ENCODE results near the gene SLC35A3. TPM values are rescaled to one million over a fixed set of nuclear protein-coding genes. Genes with fewer than 3 reads are reported as not detected.

SLC35A3 gene
- total and polyA plus RNA-seq, 9 of the 15 experiments (the other 6 are each of a cell fraction or from before 2014, with no cell fraction given): 3.5 to 21.7 (median 13.2) TPM

DNA sequence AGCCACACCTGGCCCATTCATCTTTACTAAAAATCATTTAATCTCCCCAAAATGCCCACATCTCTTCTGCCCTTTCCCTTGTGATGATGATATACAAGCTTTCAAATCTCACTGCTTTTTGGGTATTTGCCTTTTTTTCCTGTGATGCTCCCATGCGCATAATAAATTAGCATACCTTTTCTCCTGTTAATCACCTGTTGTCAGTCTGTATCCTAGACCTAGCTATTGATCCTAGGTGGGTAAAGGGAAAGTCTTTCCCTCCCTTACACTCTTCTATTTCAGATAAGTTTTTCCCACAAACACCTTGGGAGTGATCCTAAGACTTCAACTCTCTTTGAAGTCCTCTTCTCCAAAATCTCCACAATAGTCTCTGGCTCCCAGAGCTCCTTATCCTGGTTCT lies 12.0 kb upstream of the SLC35A3 start (continued):
- TF ChIP-seq, protein P1, sequence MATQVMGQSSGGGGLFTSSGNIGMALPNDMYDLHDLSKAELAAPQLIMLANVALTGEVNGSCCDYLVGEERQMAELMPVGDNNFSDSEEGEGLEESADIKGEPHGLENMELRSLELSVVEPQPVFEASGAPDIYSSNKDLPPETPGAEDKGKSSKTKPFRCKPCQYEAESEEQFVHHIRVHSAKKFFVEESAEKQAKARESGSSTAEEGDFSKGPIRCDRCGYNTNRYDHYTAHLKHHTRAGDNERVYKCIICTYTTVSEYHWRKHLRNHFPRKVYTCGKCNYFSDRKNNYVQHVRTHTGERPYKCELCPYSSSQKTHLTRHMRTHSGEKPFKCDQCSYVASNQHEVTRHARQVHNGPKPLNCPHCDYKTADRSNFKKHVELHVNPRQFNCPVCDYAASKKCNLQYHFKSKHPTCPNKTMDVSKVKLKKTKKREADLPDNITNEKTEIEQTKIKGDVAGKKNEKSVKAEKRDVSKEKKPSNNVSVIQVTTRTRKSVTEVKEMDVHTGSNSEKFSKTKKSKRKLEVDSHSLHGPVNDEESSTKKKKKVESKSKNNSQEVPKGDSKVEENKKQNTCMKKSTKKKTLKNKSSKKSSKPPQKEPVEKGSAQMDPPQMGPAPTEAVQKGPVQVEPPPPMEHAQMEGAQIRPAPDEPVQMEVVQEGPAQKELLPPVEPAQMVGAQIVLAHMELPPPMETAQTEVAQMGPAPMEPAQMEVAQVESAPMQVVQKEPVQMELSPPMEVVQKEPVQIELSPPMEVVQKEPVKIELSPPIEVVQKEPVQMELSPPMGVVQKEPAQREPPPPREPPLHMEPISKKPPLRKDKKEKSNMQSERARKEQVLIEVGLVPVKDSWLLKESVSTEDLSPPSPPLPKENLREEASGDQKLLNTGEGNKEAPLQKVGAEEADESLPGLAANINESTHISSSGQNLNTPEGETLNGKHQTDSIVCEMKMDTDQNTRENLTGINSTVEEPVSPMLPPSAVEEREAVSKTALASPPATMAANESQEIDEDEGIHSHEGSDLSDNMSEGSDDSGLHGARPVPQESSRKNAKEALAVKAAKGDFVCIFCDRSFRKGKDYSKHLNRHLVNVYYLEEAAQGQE (IDR thresholded peaks at IDR 0.05; ENCODE audit: borderline replicate concordance): no peak
- TF ChIP-seq, protein P1 (CRISPR knock-in tag; IDR thresholded peaks at IDR 0.05; ENCODE audit: low read depth): no peak
- TF ChIP-seq, protein P2, sequence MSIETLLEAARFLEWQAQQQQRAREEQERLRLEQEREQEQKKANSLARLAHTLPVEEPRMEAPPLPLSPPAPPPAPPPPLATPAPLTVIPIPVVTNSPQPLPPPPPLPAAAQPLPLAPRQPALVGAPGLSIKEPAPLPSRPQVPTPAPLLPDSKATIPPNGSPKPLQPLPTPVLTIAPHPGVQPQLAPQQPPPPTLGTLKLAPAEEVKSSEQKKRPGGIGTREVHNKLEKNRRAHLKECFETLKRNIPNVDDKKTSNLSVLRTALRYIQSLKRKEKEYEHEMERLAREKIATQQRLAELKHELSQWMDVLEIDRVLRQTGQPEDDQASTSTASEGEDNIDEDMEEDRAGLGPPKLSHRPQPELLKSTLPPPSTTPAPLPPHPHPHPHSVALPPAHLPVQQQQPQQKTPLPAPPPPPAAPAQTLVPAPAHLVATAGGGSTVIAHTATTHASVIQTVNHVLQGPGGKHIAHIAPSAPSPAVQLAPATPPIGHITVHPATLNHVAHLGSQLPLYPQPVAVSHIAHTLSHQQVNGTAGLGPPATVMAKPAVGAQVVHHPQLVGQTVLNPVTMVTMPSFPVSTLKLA (conservative IDR thresholded peaks at IDR 0.05): no peak
- TF ChIP-seq, protein P3, sequence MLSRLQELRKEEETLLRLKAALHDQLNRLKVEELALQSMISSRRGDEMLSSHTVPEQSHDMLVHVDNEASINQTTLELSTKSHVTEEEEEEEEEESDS (CRISPR knock-in tag; IDR thresholded peaks at IDR 0.05): no peak
- TF ChIP-seq SMAD3 (CRISPR knock-in tag; conservative IDR thresholded peaks at IDR 0.05): no peak
- no peak for TF ChIP-seq YY1 (IDR thresholded peaks at IDR 0.05; ENCODE audit: borderline replicate concordance in 1 of 3, control insufficient read depth in 1 of 3, extremely low read depth in 1 of 3, insufficient read depth in 3 of 3, insufficient read length in 1 of 3, insufficient replicate concordance in 2 of 3, low read depth in 1 of 3, low read length in 2 of 3)
